AG09319 (cell line): Measurements from ENCODE around the gene USP35.

ENCODE experiments used
- DNase-seq: peaks from one replicate; pipeline ENCODE4 v3.0.0-alpha.2; 2010; ENCODE audit warnings: low read depth; ENCODE audit errors: extremely low read depth
- CTCF ChIP-seq: IDR thresholded peaks from 2 replicates; pipeline ENCODE4 v1.5.1; 2011; ENCODE audit warnings: low read depth, mild to moderate bottlenecking, inconsistent platforms, low read length, moderate library complexity

USP35 gene

DNA sequence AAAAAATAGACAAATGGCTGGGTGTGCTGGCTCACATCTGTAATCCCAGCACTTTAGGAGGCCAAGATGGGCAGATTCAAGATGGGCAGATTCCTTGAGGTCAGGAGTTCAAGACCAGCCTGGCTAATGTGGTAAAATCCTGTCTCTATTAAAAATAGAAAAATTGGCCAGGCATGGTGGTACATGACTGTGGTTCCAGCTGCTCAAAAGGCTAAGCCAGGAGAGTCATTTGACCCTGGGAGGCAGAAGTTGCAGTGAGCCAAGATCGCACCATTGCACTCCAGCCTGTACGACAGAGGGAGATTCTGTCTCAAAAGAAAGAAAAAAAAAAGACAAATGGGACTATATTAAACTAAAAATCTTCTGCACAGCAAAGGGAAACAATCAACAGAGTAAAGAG is 55.4 kb downstream of the USP35 start:
- no peak for TF ChIP-seq CTCF
- DNase-seq = no peak

DNA sequence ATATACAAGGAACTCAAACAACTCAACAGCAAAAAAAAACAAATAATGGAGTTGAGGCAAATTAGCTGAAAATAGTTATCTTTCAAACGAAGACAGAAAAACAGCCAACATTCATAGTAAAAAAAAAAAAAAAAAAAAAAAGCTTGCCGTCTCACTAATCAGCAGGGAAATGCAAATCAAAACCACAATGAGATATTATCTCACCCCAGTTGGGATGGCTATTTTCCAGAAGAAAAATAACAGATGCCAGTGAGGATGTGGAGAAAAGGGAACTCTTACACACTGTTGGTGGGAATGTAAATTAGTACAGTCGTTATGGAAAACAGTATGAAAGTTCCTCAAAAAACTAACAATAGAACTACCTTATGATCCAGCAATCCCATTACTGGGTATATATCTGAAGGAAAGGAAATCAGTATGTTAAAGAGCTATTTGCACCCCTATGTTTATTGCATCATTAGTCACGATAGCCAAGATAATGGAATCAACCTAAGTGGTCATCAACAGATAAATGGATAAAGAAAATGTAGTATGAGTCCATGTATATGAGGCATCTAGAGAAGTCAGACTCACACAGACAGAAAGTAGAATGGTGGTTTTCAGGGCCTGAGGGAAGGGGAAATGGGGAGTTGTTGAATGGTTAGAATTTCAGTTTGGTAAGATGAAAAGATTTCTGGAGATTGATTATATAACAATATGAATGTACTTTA is 56.0 kb downstream of the USP35 start:
- TF ChIP-seq CTCF = no peak
- DNase-seq = no peak

GRCh38 chr11:78248191-78248590 is 59.5 kb downstream of the USP35 start:
- no peak for DNase-seq
- no peak for TF ChIP-seq CTCF

GRCh38 chr11:78248903-78249302 is 60.2 kb downstream of the USP35 start:
- no peak for TF ChIP-seq CTCF

DNA sequence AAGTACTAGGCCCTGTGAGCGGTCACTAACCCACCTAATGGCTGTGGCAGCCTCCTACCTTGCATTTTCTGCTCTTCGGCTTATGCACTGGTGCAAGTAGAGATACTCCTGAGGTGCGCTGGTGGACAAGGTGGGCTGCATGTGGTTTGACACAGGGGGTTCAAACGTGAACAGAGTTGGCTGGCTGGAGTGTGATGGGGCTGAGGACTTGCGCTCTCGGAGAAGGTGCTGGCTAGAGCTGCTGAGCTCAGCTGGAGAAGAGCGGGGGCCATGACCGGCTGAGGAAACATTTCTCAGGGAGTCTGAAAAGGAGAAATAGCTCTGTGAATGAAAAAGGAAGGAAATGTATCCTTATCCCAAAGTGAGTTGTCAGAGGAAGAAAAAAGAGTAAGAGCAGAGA is 61.4 kb downstream of the USP35 start:
- TF ChIP-seq CTCF = no peak
- no peak for DNase-seq

More at GRCh38 chr11:78248903-78249302, 60.2 kb downstream of the USP35 start:
- DNase-seq = no peak

DNA sequence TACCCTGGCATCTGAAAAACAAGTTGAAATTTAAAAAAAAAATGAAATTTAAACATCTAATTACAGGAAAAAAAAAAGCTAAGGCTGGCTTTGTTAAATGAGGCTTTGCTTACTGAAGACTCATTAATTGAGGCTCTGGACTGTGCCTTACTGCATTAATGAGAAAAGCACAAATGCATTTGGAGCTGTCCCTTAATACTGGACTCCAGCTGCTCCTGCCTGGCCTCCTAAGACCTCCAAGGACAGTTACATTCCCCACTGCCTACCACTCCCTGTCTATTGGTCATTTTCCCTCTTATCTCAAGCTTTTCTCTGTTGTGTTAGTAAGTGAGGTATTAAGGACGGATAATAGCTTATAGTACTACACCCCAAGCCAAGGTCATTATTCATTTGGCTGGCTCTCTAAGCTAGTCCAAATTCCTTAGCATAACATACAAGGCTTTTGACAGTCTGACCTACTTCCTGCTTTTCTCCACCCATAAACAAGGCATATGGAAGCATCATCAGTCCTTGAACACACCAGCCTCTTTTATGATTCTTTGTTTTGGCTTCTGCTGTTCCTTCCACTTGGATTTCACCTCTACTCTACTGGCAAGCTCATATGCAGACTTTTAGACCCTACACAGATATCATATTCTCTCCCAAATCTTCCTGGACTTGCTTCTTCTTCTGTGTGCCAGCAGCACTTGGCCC is 62.5 kb downstream of the USP35 start:
- DNase-seq = no peak
- TF ChIP-seq CTCF = no peak

- TF ChIP-seq CTCF = no peak
- no peak for DNase-seq
Observed at GRCh38 chr11:78253797-78254196, 65.1 kb downstream of the USP35 start.
